ENCODE measurements around the gene FAM13A. TPM values are rescaled to one million over a fixed set of nuclear protein-coding genes. Genes with fewer than 3 reads are reported as not detected.
A peak's percentile ranks its signal among the peaks of the same experiment; 100 is the strongest.
"Not testable (repeated sequence)": the region's sequence is repeated elsewhere in the genome, so short reads cannot be mapped to it uniquely, and the experiment has no call there.

The FAM13A gene
- total RNA-seq, 2 experiments from 2014 or later = 9.6 to 10.2 TPM

- no peaks in the 10 kb centered on the region for H3K9me3 Mint-ChIP-seq
- H3K4me1 Mint-ChIP-seq (ENCODE audit: low read depth) = no peaks in the 10 kb centered on the region
- POLR2A ChIA-PET = interaction anchor here (0.8 to 1.1 kb wide), 2 partner anchors 202 to 284 kb away, joined by 3 to 4 read pairs; no protein-coding TSS in a partner anchor
- H3K36me3 Mint-ChIP-seq (ENCODE audit: low read depth) = no peaks in the 10 kb centered on the region
- DNase-seq (no peak), ATAC-seq (ENCODE audit: poor library complexity) (no peak)
- no peak overlapping the region for H3K4me3 Mint-ChIP-seq
- Histone ChIP-seq H3K36me3 (ENCODE audit: insufficient read depth, low read length) (no peaks in the 10 kb centered on the region), H3K9me3 (ENCODE audit: control insufficient read depth in 1 of 2, insufficient read depth in 1 of 2, low read length in 2 of 2) (no peaks in the 10 kb centered on the region), H3K27ac (ENCODE audit: low read depth in 1 of 2, low read length in 2 of 2) (no peak overlapping the region), H3K4me1 (ENCODE audit: insufficient read depth, low read length) (no peaks in the 10 kb centered on the region), H3K4me3 (ENCODE audit: low read length) (no peak overlapping the region), H3K27me3 (ENCODE audit: control insufficient read depth in 1 of 2, insufficient read depth in 2 of 2, low read length in 2 of 2) (no peaks in the 10 kb centered on the region)
- intact Hi-C loops (cut with DNase I, micrococcal nuclease) = loop anchor here (5.0 kb wide), 5 partner anchors 91 to 804 kb away; partner anchors contain the start of gene TIGD2 (in 1 of the 2)
- no peaks in the 10 kb centered on the region for H3K27me3 Mint-ChIP-seq
- peak overlapping the region; percentile 1 for H3K27ac Mint-ChIP-seq
- CTCF ChIA-PET = interaction anchor here (0.8 to 6.6 kb wide), 2 partner anchors 203 to 343 kb away, joined by 3 to 111 read pairs; no protein-coding TSS in a partner anchor
- TF ChIP-seq CTCF (IDR thresholded peaks at IDR 0.05) = no peak
Observed at GRCh38 chr4:89021062-89021461, 35.9 kb downstream of the FAM13A start.

GRCh38 chr4:89014897-89015296, 42.1 kb downstream of the FAM13A start:
- H3K27me3 Mint-ChIP-seq; H3K27ac ChIP-seq (ENCODE audit: low read depth in 1 of 2, low read length in 2 of 2); POLR2A ChIA-PET; H3K36me3 ChIP-seq (ENCODE audit: insufficient read depth, low read length); H3K4me1 ChIP-seq (ENCODE audit: insufficient read depth, low read length); H3K4me1 Mint-ChIP-seq (ENCODE audit: low read depth); intact Hi-C loops (cut with DNase I, micrococcal nuclease); H3K27me3 ChIP-seq (ENCODE audit: control insufficient read depth in 1 of 2, insufficient read depth in 2 of 2, low read length in 2 of 2); H3K36me3 Mint-ChIP-seq (ENCODE audit: low read depth); H3K27ac Mint-ChIP-seq; H3K9me3 Mint-ChIP-seq; CTCF ChIA-PET; H3K4me3 Mint-ChIP-seq; ATAC-seq (ENCODE audit: poor library complexity); H3K4me3 ChIP-seq (ENCODE audit: low read length); DNase-seq: not testable (repeated sequence)
- H3K9me3 ChIP-seq (ENCODE audit: control insufficient read depth in 1 of 2, insufficient read depth in 1 of 2, low read length in 2 of 2) = peaks cover 0 to 12% of the 10 kb centered on the region in 2 experiments

GRCh38 chr4:89009761-89010369, 47.1 kb downstream of the FAM13A start:
- Mint-ChIP-seq H3K4me1 (ENCODE audit: low read depth) (no peaks in the 10 kb centered on the region), H3K27ac (no peak overlapping the region), H3K4me3 (no peak overlapping the region), H3K36me3 (ENCODE audit: low read depth) (no peaks in the 10 kb centered on the region), H3K27me3 (no peaks in the 10 kb centered on the region), H3K9me3 (peaks cover 2% of the 10 kb centered on the region)
- Histone ChIP-seq H3K36me3 (ENCODE audit: insufficient read depth, low read length) (no peaks in the 10 kb centered on the region), H3K4me1 (ENCODE audit: insufficient read depth, low read length) (no peaks in the 10 kb centered on the region), H3K4me3 (ENCODE audit: low read length) (no peak overlapping the region), H3K27me3 (ENCODE audit: control insufficient read depth in 1 of 2, insufficient read depth in 2 of 2, low read length in 2 of 2) (no peaks in the 10 kb centered on the region), H3K27ac (ENCODE audit: low read depth in 1 of 2, low read length in 2 of 2) (no peak overlapping the region), H3K9me3 (ENCODE audit: control insufficient read depth in 1 of 2, insufficient read depth in 1 of 2, low read length in 2 of 2) (peaks cover 0 to 11% of the 10 kb centered on the region in 2 experiments)
- DNase-seq = no peak
- ATAC-seq (ENCODE audit: poor library complexity) = no peak
- ChIA-PET CTCF (no interaction called here), POLR2A (no interaction called here)
- intact Hi-C loops (cut with DNase I, micrococcal nuclease) = no loop called here
- no peak for TF ChIP-seq CTCF (IDR thresholded peaks at IDR 0.05)

GRCh38 chr4:89009115-89009514, 47.9 kb downstream of the FAM13A start:
- ChIA-PET CTCF (no interaction called here), POLR2A (no interaction called here)
- Mint-ChIP-seq H3K4me1 (ENCODE audit: low read depth) (no peaks in the 10 kb centered on the region), H3K27me3 (no peaks in the 10 kb centered on the region), H3K4me3 (no peak overlapping the region), H3K9me3 (no peaks in the 10 kb centered on the region), H3K36me3 (ENCODE audit: low read depth) (no peaks in the 10 kb centered on the region), H3K27ac (no peak overlapping the region)
- H3K27me3 ChIP-seq (ENCODE audit: control insufficient read depth in 1 of 2, insufficient read depth in 2 of 2, low read length in 2 of 2) = no peaks in the 10 kb centered on the region
- H3K4me1 ChIP-seq (ENCODE audit: insufficient read depth, low read length) = no peaks in the 10 kb centered on the region
- intact Hi-C loops (cut with DNase I, micrococcal nuclease) = no loop called here
- no peak overlapping the region for H3K4me3 ChIP-seq (ENCODE audit: low read length)
- TF ChIP-seq CTCF (IDR thresholded peaks at IDR 0.05) = no peak
- no peak for DNase-seq
- no peak overlapping the region for H3K27ac ChIP-seq (ENCODE audit: low read depth in 1 of 2, low read length in 2 of 2)
- ATAC-seq (ENCODE audit: poor library complexity) = no peak
- no peaks in the 10 kb centered on the region for H3K36me3 ChIP-seq (ENCODE audit: insufficient read depth, low read length)
- peaks cover 0 to 4% of the 10 kb centered on the region in 2 experiments for H3K9me3 ChIP-seq (ENCODE audit: control insufficient read depth in 1 of 2, insufficient read depth in 1 of 2, low read length in 2 of 2)
